NCI-H1092 (cell line): ENCODE data around the gene APLNR.
"Not testable (repeated sequence)": the region's sequence is repeated elsewhere in the genome, so short reads cannot be mapped to it uniquely, and the experiment has no call there.

Source experiments
- DNase-seq: peaks from one replicate; lab custom pipeline; 2025; lab: John Stamatoyannopoulos, UW

APLNR gene

GRCh38 chr11:57237204-57237681 is at the start of gene APLNR:
Gene APLNR (minus strand): TSS chr11:57237250. CDS start chr11:57237004, 246 bp downstream.
- no peak for DNase-seq

DNA sequence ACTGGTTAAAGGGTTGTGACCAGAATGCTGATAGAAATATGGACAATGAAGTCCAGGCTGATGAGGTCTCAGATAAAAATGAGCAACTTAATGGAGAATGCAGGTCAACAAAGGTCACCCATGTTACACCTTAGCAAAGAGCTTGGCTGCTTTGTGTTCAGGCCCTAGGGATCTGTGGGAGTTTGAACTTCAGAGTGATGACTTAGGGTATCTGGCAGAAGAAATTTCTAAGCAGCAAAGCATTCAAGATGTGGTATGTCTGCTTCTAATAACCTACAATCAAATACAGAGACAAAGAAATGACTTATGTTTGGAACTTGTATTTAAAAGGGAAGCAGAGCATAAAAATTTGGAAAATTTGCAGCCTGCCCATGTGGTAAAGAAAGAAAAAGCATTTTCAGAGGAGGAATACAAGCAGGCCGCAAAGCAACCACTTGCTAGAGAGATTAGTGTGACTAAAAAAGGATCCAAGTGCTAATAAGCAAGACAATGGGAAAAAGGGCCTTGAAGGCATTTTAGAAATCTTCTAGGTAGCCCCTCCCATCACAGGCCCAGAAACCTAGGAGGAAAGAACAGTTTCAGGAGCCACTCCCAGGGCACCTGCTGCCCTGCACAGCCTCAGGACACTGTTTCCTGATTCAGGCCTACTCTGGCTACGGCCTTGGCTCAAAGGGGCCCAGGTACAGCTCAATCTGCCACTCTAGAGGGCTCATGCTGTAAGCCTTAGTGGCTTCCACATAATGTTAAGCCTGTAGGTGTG is 46.4 kb upstream of the APLNR start:
- no peak for DNase-seq

DNA sequence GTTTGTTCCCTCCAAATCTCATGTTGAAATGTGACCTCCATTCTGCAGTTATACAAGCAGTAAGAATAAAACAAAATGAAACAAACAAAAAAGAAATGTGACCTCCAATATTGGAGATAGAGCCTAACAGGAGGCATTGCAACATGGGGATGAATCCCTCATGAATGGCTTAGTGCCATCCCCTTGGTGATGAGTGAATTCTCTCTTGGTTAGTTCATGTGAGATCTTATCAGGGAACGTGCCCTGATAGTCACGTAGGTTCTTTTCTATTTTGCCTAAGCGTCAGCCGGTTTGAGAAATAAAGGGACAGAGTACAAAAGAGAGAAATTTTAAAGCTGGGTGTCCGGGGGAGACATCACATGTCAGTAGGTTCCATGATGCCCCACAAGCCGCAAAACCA is 44.5 kb upstream of the APLNR start:
- DNase-seq, result not testable (repeated sequence)

DNA sequence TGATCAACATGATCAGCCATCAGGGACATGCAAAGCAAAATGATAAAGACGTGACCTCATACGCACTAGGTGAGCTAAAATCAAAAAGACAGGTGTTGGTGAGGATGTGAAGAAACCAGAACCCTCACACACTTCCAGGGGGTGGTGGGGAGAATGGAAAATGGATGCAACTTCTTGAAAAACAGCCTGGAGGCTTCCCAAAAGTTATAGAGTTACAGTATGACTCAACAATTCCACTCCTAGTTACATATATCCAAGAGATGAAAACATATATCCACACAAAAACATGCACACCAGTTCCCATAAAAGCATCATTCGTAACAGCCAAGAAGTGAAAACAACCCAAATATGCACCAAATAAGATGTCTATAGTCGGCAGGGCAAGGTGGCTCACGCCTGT is 42.1 kb upstream of the APLNR start:
- no peak for DNase-seq

DNA sequence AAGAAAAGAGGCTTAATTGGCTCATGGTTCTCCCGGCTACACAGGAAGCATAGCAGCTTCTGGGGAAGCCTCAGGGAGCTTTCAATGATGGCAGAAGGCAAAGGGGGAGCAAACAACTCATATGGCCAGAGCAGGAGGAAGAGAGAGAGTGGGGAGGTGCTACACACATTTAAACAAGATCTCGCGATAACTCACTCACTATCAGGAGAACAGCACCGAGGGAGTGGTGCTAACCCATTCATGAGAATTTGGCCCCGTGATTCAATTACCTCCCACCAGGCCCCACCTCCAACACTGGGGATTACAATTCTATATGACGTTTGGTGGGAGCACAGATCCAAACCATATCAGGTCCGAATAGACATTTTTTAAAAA is 41.7 kb upstream of the APLNR start:
- no peak for DNase-seq

GRCh38 chr11:57277845-57278720 is 41.0 kb upstream of the APLNR start:
- DNase-seq, result peak; percentile 66

DNA sequence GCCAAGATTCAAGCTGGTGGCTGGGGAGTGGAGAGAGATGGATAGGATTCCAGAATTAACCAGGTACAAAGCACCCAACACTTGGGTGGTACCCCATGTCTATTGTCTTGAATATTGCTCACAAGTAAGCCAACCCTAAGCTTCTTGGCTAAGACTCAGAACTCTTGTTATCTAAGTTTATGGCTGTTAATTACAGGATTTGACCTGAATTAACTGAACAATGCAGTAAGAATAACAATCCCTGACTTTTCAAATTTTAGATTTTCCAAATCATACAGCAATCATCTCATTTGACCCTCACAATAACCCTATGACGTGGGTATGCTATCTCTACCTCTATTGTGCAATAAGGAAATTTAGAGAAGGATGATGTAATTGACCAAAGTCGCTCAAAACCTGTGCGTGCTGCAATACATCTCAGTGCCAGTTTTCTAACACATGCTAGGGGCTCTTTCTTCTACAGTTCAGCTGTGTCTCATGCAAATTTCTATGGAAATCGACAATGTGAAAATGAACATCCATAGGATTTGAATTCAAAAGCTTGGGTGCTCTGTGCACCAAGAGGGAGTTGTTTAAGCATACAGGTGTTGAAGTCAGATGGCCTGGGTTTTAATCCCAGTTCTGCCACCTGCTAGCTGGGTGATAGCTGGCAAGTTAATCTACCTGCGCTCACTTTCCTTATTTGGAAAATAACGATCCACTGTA is 40.1 kb upstream of the APLNR start:
- no peak for DNase-seq

DNA sequence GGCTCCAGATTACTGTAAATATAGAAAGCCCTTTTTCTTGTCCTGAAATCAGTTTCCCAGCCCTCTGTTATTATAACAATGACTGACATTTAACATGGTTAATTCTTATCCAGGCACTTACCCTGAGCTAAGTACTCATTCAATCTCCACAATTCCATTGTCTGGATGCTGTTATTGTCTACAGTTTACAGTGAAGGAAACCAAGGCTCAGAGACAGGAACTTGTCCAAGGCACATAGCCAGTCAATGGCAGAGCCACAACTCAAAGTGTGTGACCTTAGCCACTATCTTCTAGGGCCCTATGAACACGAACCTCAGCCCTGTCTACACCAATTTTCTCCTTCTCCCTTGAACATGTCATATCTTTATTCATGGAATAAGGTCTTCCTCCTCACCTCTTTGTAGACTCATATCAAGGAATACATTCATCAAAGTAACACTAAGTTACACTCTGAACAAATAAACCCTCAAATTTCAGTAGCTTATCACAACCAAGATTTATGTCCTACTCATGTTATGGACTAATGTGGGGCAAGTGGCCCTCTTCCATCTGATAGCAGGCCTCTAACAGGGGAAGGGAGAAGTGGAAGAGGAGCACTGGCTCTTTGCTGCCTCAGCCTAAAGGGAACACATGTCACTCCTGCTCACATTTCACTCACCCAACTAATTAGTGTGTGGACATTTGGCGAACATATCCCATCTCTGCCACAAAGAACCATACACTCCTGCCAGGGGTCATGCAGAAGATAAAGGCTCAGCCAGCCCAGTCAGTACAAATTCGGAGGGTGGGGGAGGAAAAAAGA is 39.3 kb upstream of the APLNR start:
- no peak for DNase-seq

- DNase-seq, result no peak
Measured at GRCh38 chr11:57275582-57275981, 38.5 kb upstream of the APLNR start.

DNA sequence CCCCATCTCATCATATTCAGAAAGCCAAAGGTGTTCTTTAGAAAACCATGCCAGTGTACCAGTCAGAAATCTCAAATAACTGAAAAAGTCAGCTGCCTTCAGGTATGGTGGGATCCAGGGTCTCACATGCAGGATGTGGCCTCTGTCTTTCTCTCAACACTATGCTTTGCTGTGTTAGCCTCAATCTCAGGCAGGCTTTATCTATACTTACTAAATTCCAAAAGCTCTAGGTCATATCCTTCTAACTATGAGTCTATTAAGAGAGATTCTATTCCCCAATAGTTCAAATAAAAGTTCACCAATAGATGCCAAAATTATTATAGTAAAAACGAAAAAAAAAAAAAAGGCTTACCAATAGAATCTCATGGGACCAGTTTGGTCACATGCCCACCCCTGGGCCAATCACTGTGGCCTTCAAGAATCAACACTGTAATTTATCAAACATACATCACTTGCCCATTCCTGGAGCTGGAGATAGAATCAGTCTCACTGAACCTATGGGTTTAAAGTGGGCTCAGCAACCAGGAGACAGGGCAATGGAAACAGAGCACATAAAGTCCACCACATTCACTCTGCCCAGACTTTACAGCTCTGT is 38.0 kb upstream of the APLNR start:
- DNase-seq, result no peak

GRCh38 chr11:57273448-57274058 is 36.5 kb upstream of the APLNR start:
- DNase-seq, result no peak

DNA sequence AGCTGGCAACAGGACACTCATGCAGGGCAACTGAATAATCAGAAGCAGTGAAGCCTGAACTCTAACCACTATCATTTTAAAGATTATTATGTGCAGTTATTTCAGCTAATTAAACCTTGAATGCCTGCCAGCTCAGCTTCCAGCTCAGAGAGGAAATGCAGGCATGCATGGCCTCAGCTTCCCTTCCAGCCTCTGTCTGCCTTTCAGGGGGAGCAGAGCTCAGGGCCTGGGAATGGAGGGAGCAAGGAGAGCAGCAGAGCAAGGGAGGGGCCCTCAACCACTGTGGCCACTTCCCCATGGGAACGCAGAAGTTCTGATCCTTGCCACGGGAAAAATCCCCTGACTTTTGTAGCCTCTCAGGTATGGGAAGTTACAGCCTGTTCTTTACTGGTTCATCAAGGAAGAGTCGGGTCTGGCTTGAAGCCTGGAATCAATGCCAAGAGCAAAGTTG is 32.5 kb upstream of the APLNR start:
- DNase-seq, result no peak

DNA sequence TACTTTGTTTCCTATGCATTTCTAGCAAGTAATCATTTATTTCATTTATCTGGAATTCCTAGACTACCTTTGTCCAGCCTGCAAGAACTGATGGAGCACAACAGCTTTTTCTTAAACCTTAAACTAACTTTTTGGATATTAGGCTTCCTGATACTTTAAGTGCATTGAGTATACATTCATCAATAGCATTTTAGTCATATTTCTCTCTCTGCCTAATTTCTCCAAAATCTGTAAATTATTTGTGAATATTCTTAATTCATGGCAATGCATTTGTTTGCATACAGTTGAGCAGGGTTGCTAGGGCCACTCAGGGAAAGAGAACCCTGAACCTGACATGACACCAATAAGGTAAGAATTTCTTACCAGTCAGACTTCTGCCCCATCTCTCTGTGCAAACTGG is 29.1 kb upstream of the APLNR start:
- DNase-seq, result no peak

- no peak for DNase-seq
Measured at GRCh38 chr11:57263351-57263750, 26.3 kb upstream of the APLNR start.

GRCh38 chr11:57262157-57262556 is 25.1 kb upstream of the APLNR start:
- no peak for DNase-seq

- DNase-seq, result no peak
Measured at GRCh38 chr11:57260937-57261783, 24.1 kb upstream of the APLNR start.

- no peak for DNase-seq
Measured at GRCh38 chr11:57256119-57256518, 19.1 kb upstream of the APLNR start.

- no peak for DNase-seq
Measured at GRCh38 chr11:57255618-57256017, 18.6 kb upstream of the APLNR start.

GRCh38 chr11:57254631-57255030 is 17.6 kb upstream of the APLNR start:
- DNase-seq, result no peak
